Left colon (tissue), 2 donors: ENCODE data around the gene CASS4. TPM values are rescaled to one million over a fixed set of nuclear protein-coding genes. Genes with fewer than 3 reads are reported as not detected.
"Not testable (repeated sequence)": the region's sequence is repeated elsewhere in the genome, so short reads cannot be mapped to it uniquely, and the experiment has no call there.

ENCODE experiments used
- ATAC-seq: fragments of 200-7000 bp; cut with Tn5 transposase; one replicate; pipeline ENCODE4 v1.9.1; 2020; ENCODE audit warnings: mild to moderate bottlenecking, moderate library complexity
- DNase-seq, 2 donors: peaks; one replicate each; pipeline ENCODE4 v3.0.0-alpha.2; 2020
- intact Hi-C, 2 donors: fragments of 100-400 bp; cut with DNase I in 1 of 2; cut with micrococcal nuclease in 1 of 2; formaldehyde crosslinking; loops; one replicate each; pipeline versions ENCODE4 v1.11.2 to v1.14.0; 2022; cut with DNase I, micrococcal nuclease
- total RNA-seq, 2 donors: library from RNA; stranded (reverse); fragmentation: NEBNext Ultra II Directional; extraction: Animal tissue kit (Norgen Biotek cat#: 25700); gene quantifications; one replicate each; pipeline ENCODE4 v1.2.1, GENCODE V29; 2021
- donor health status: DM: no; HTN: no; CAD: no.
- donor health status: DM: yes; HTN: yes; CAD: no.

The CASS4 gene
- total RNA-seq, 2 donors from 2014 or later: 0.46 to 1.3 TPM

- ATAC-seq (peak; percentile 50), DNase-seq (peak in 1 of 2 donors; percentile 23)
- intact Hi-C loops: no loop called here
Observed at GRCh38 chr20:56391596-56392131, 20.4 kb upstream of the CASS4 start.

- intact Hi-C loops: no loop called here
- peak; percentile 91 for ATAC-seq
- DNase-seq: peak; percentile 98 to 100
Observed at GRCh38 chr20:56392132-56392880, 19.8 kb upstream of the CASS4 start, which contains the start of the genes AURKA and CSTF1. Gene AURKA (minus strand): TSS chr20:56392215. CDS start chr20:56388197, 4,018 bp downstream. Gene CSTF1 (plus strand): TSS chr20:56392645. CDS start chr20:56395553, 2,908 bp downstream.

GRCh38 chr20:56392881-56393482, 19.1 kb upstream of the CASS4 start:
- DNase-seq: no peak
- intact Hi-C loops: no loop called here
- ATAC-seq: no peak

GRCh38 chr20:56393653-56394052, 18.4 kb upstream of the CASS4 start:
- intact Hi-C loops: no loop called here
- DNase-seq (no peak), ATAC-seq (no peak)

GRCh38 chr20:56395166-56395565, 16.9 kb upstream of the CASS4 start:
- no peak for DNase-seq
- intact Hi-C loops: no loop called here

GRCh38 chr20:56400001-56400640, 11.9 kb upstream of the CASS4 start:
- peak; percentile 57 for ATAC-seq
- peak in 1 of 2 donors; percentile 61 for DNase-seq
- intact Hi-C loops: no loop called here

More at GRCh38 chr20:56395166-56395565, 16.9 kb upstream of the CASS4 start:
- no peak for ATAC-seq

- no peak for ATAC-seq
- no peak for DNase-seq
- intact Hi-C loops: no loop called here
Observed at GRCh38 chr20:56403465-56403864, 8.6 kb upstream of the CASS4 start.

GRCh38 chr20:56405356-56405755, 6.7 kb upstream of the CASS4 start:
- intact Hi-C loops, DNase-seq, ATAC-seq: not testable (repeated sequence)

- no peak for DNase-seq
- no peak for ATAC-seq
- intact Hi-C loops: no loop called here
Observed at GRCh38 chr20:56406910-56407309, 5.2 kb upstream of the CASS4 start.

GRCh38 chr20:56409521-56409920, 2.5 kb upstream of the CASS4 start:
- intact Hi-C loops: no loop called here
- no peak for DNase-seq
- ATAC-seq: no peak

- ATAC-seq: no peak
- no peak for DNase-seq
- intact Hi-C loops: no loop called here
Observed at GRCh38 chr20:56409956-56410355, 2.1 kb upstream of the CASS4 start.

GRCh38 chr20:56411287-56411686, 773 bp upstream of the CASS4 start:
- DNase-seq, ATAC-seq, intact Hi-C loops: not testable (repeated sequence)

- DNase-seq (no peak), ATAC-seq (no peak)
- intact Hi-C loops: no loop called here
Observed at GRCh38 chr20:56412473-56412790, 372 bp downstream of the CASS4 start.

- ATAC-seq: no peak
- DNase-seq: no peak
- intact Hi-C loops: no loop called here
Observed at GRCh38 chr20:56412949-56413348, 889 bp downstream of the CASS4 start.

GRCh38 chr20:56414842-56415765, 3.0 kb downstream of the CASS4 start:
- intact Hi-C loops: no loop called here
- ATAC-seq (no peak), DNase-seq (no peak)

- intact Hi-C loops: no loop called here
- no peak for ATAC-seq
- DNase-seq: no peak
Observed at GRCh38 chr20:56417402-56417801, 5.3 kb downstream of the CASS4 start.

GRCh38 chr20:56417911-56418310, 5.9 kb downstream of the CASS4 start:
- ATAC-seq (no peak), DNase-seq (no peak)
- intact Hi-C loops: no loop called here

GRCh38 chr20:56418385-56418861, 6.4 kb downstream of the CASS4 start:
- ATAC-seq: no peak
- no peak for DNase-seq
- intact Hi-C loops: no loop called here

GRCh38 chr20:56420028-56420427, 8.0 kb downstream of the CASS4 start:
- intact Hi-C loops: no loop called here
- no peak for DNase-seq
- no peak for ATAC-seq
